Stimulated activated CD8-positive, alpha-beta memory T cell treated with anti-CD3 and anti-CD28 coated beads, Interleukin-2, amount 100 ng/mL, for 1 hour (primary cell): ENCODE data around the gene DECR2.
"Not testable (repeated sequence)": the region's sequence is repeated elsewhere in the genome, so short reads cannot be mapped to it uniquely, and the experiment has no call there.

Source experiments
- DNase-seq, 2 donors: peaks; one replicate each; pipeline ENCODE4 v3.0.0-alpha.2; 2020; ENCODE audit warnings: low read depth in 2 of 2

The DECR2 gene

GRCh38 chr16:401468-402348 is at the start of gene DECR2:
Gene DECR2, plus strand, starts transcription at chr16:401885. Its CDS starts 79 bp downstream, at chr16:401964.
- peak; percentile 99 for DNase-seq

DNA sequence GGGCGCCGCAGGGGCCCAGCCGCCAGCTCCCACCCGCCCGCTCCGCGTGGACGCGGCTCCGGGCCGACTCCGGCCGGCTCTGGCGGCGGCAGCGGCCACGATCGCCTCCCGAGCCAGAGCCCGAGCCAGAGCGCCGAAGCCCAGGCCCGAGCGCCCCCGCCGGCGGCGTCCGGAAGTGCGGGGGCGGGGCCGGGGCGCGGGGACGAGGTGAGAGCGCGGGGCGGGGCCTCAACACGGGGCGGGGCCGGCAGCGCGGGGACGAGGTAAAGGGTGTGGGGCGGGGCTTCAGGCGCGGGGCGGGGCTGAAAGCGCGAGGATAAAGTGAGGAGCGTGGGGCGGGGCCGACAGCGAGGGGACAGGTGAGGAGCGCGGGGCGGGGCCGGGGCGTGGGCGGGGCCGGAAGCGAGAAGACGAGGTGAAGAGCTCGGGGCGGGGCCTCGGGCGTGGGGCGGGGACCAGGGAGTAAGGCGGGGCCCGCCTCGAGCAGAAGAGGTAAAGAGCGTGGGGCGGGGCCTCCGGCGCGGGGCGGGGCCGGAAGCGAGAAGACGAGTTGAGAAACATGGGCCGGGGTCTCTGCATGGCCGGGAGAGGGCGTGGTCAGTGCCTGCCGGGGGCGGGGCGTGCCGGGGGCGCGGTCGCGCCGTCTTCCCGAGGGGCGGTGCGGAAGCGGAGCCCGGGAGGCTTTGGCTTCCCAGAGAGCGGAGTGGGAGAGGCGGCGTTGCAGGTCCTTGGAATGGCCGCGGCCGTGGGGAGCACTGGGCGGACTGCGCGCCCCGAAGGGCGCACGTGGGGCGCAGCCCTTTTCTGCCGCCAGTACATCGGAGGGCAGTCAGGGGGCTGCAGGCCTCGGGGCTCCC is 48.9 kb upstream of the DECR2 start, which contains the start of gene AXIN1:
TSS of gene AXIN1 (minus strand) at position 177 of the 857 bp plus-strand sequence. CDS start 5,698 bp downstream, outside the sequence.
- peak; percentile 100 for DNase-seq

DNA sequence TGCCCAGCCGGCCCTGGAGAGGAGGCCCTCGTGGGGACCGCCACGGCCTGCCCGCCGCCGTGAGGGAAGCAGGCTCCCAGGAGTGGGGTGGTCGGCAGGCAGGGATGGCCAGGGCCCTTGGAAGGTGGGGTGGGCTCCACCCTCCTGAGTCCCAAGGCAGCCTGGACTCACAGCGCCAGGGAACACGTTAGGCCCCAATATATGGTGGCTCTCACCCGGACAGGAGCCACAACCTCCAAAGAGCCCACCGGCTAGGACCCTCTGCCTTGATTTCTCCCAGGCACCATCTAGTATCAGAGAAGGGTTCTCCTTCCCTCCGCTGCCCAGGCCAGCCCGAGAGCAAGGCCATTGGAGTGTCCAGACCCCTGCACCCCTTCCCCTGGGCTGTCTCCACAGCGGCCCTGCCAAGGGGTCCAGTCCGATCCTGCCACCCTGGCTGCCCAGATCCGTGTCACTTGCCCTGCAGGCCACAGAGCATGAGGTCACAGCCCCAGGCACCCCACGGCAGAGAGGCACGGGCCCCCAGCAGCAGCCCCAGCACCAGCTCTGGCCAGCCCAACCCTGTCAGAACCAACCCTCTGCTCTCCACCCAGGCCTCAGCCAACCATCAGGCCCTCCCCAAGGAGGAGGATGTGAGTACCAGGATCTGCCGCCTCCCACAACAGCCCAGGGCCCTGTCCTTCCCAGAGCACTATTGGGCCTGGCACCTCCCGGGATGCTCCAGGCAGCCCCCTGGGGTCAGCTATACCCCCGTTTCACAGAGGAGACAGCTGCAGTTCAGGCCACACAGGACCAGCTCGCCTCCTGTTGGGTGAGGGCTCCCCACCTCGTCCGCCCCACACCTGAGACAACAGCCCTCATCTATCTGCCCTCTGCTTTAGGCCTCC is 48.0 kb upstream of the DECR2 start:
- no peak for DNase-seq

DNA sequence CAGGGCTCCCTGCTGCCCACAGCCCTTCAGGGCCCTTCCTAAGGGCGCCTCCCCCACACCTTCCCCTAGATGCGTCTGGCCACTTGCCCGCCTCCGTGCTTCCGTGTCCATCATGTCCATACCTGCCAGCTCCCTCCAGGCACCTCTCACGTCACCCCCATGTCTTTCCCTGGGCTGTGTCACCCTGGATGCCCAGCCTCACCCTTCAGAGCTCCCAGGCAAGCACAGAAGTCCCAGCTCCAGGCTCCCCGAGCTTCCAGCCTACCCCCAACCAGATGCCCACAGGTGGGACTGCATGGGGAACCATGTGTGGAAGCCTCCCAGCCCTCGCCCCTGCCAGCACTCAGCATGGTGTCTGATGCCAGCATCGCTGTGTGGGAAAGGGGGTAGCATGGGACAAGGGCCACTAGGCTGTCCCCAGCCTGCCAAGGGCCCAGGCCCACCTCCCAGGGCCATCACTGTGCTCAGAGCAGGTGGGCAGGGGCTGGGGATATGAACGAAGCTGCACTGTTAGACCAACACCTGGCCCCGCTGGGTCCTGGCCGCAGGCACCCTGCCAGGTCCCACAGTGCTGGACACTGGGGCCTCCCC is 47.3 kb upstream of the DECR2 start:
- no peak for DNase-seq

GRCh38 chr16:354971-355461 is 46.7 kb upstream of the DECR2 start:
- peak in 1 of 2 donors; percentile 43 for DNase-seq

DNA sequence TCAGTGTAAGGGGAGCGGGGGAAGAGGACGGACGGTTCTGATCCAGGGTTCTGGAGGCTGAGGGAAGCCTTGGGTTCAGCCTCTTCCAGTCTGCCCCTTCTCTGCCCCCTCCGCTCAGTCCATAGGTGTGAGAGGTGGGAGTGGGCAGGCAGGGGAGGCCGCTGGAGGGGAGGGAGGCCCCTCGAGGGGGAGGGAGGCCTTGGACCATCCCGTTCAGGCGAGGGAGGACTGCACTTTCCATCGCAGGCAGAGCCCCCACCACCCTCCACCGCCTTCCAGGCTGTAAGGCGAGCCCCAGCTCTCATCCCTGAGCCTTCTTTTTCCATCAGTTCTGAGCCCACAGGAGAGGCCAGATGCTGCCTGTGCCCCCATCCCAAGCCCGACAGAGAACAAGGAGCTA is 44.9 kb upstream of the DECR2 start:
- no peak for DNase-seq

DNA sequence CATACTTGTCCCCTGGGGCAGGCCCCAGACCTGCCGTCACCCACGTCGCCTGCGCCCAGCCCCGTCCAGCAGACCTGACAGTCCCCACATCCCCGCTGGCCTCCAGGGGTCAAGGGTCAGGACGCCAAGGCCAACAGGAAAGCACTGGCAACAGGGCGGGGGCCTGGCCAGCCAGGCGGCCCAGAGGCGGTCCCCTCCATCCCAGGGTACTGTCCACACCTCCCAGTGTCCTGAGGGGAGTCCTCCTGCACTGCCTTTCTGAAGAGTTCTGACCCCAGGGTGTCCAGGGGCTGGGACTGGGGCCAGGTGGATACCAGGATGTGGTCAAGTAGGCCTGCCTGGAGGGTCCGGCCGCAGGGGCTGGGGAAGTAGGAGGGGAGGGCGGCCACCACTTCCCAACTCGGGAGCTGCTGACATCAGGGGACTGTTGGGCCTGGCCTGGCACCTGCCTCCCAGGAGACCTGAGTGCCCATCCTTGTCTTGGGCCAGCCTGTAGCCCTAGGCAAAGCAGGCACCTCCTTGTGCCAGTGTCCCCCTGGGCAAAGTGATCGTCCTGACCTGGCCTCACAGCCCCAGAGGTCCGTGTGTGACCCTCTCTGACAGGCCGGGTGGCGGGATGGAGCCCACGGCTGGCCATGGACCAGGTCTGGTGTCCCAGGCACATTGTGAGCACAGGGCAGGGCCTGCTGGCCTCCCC is 42.5 kb upstream of the DECR2 start:
- DNase-seq = no peak

DNA sequence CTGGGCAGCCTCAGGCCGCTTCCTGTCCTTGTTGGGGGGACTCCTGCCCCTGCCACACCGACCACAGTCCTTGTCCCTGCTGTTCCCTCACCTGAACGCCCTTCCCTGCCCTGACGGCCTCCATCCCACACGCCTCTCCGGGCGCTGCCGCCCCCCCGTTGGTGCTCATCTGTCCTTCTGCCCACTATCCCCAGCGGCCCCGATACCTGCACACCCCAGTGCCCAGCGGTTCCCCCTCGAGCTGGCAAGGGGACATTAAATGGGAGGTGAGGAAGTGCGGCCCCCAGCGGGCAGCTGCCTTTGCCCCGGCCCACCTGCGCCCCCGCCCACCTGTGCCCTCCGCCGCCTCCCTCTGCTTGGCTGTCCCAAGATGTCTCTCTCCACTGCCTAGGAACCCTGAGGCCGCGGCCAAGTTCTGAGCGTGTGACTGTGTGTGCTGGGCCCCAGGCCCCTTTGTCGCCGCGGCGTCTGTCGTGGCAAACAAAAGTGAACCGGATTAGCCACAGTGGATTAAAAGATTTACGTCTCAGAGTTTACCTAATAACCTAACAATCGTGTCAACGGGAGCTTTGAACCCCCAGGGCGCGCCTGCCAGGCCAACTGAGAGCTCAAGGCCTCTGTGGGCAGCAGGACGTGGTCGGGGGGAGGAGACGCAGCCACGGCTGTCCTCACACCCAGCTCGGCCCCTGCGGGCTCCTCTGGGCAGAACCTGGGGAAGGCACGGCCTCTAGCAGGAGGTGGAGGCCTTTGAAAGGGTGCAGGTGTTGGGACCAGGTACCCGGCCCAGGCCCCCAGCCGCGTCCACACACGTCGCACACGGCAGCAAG is 41.6 kb upstream of the DECR2 start:
- no peak for DNase-seq

- DNase-seq = no peak
Observed at GRCh38 chr16:360698-361336, 40.9 kb upstream of the DECR2 start.

DNA sequence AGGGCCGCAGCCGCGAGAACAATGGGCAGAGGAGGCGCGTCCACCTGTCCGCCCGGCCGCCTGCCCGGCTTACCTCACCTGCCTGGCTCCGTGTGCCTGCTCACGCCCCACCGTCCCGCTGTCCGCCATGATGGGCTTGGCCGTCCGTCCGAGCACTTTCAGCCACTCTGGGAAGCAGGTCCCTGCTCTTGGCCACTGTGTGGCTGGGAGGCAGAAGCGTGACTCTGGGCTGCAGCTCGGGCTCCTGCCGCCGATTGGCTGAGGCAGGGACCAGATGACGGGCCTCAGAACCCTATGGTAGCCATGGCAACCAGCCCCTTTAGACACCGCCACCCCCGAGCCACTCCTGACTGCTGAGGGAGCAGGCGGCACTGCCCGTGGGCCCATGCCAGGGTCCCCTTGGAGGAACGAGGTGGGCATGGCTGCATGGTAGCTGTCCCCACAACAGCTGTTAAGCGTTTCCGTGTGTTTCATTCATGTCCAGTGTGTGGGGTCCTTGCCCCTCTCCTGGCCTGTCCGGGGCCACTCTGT is 40.3 kb upstream of the DECR2 start:
- no peak for DNase-seq

GRCh38 chr16:361872-362701 is 39.6 kb upstream of the DECR2 start:
- peak; percentile 45 to 54 for DNase-seq

DNA sequence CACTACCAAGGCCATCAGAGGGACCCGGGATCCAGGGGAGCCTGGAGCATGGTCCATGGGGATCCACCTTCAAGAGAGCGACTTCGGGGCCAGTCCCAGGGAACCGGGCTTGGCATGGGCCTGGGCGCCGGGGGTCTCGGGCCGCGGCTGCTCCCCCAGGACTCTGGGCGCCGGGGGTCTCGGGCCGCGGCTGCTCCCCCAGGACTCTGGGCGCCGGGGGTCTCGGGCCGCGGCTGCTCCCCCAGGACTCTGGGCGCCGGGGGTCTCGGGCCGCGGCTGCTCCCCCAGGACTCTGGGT is 39.0 kb upstream of the DECR2 start:
- DNase-seq = not testable (repeated sequence)

GRCh38 chr16:363110-363765 is 38.4 kb upstream of the DECR2 start:
- no peak for DNase-seq

DNA sequence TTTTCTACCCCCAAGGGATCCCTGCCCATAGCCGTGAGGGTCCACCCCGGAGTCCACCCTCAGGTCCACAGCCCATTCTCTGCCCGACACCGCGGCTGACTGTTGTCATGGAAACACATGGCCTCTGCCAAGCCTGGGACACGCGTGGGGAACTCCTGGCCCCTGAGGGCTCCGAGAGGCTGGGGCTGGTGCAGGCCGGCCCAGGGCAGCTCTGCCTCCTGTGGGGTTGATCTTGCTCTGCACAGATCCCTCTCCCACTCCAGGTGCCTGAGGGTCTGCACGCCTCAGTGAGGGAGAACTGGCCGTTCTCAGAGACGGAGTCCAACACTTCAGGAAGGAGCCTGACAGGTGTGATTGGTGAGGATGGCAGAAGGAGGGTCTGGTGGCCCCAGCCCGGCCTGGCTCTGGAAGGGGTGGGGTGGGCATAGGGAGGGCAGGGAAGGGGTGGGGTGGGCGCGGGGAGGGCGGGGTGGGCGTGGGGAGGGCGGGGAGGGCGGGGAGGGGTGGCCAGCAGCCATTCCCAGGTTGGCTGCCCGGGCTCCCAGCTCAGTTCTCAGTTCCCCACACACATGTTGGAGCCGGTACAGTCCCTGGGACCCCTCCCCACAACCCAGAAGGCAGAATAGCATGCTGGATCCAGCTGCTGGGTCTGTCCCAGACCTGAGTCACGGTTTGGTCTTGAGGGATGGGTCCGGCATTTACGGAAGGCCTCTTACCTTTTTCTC is 37.8 kb upstream of the DECR2 start:
- DNase-seq = no peak

DNA sequence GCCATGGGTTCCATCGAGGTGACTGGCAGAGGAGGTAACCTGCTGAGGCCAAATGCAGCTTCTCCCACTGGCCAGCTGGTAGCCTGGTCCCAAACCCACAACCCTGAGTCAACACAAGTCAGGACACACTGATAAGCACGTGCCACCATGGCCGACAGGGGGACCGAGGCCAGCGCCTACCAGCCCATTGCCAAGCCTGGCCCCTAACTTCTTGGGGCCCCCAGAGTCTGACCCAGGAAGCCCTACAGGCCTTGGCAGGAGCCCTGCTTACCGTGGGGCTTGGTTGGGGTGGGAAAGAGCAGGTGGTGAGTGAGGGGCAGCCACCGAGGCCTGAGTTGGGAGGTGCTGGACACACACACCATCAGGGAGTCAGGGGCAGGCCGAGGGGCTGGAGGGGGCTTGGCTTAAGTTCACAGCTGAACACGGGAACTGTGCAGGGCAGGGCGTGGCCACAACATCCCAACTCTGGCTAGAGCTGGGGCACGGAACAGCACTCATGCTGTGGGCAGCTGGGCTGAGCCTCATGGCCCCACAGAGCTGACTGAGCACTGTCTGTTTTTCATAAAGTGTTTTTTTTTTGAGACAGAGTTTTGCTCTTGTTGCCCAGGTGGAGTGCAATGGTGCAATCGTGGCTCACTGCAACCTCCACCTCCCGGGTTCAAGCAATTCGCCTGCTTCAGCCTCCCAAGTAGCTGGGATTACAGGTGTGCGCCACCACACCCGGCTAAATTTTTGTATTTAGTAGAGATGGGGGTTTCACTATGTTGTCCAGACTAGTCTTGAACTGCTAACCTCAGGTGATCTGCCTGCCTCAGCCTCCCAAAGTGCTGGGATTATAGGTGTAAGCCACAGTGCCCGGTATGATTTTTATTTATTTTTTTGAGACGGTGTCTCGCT is 36.8 kb upstream of the DECR2 start:
- DNase-seq = no peak

DNA sequence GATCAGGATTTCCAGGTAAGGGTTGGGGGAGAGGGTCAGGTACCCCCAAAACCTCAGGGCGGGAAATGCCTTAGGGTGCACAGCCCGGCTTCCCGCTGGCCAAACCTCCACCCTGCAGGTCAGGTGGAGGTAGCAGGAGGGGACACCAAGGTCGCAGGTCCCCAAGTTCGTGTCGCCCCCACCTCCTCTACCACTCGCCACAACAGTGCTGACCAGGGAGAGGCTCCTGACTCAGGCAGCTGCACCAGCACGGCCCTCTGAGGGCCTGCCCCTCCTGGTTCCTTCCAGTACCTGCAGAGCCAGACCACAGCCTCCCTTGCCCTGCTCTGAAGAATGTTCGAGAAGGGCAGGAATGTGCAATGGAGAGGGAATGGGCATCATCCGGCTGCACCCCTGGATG is 35.2 kb upstream of the DECR2 start:
- DNase-seq = no peak
